ENCODE measurements around the gene HECTD4. TPM values are rescaled to one million over a fixed set of nuclear protein-coding genes. Genes with fewer than 3 reads are reported as not detected.
A peak's percentile ranks its signal among the peaks of the same experiment; 100 is the strongest.

HECTD4 gene
- total RNA-seq, 1 experiment from 2014 or later, result 30.0 TPM

DNA sequence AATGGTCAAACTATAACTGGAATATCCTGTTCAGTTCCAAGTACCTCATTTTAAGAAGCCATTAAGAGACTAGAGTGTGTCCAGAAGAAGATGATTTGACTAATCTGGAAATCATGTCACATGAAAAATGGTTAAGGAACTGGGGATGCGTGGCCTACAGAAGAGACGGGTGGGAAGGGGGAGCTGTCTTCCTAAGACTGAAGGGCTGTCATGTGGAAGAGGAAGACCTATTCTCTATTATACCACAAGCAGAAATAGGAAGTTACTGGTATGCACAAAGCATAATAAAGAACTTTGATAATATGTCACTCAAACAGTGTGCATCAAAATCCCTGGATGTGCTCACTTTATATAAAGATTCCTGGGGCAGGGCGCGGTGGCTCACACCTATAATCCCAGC is 50.3 kb downstream of the HECTD4 start:
- H3K4me1 Mint-ChIP-seq, result no peaks in the 10 kb centered on the region
- no peak overlapping the region for H3K27ac ChIP-seq (ENCODE audit: insufficient read length, low read depth, low read length)
- no peaks in the 10 kb centered on the region for H4K20me1 ChIP-seq (ENCODE audit: control insufficient read depth, insufficient read depth, insufficient read length)

More for the DNA sequence above, 50.3 kb downstream of the HECTD4 start:
- Histone ChIP-seq H3K4me1 (ENCODE audit: insufficient read depth, low read length) (no peaks in the 10 kb centered on the region), H2AFZ (ENCODE audit: low read length) (no peak overlapping the region), H2BK15ac (ENCODE audit: low read depth, low read length) (no peak overlapping the region), H3K23me2 (ENCODE audit: insufficient read length, low read depth, low read length, poor library complexity, severe bottlenecking) (no peaks in the 10 kb centered on the region), H3K56ac (ENCODE audit: insufficient read length, low read depth, low read length) (no peak overlapping the region), H3T11ph (ENCODE audit: low read length) (no peak overlapping the region), H3K14ac (ENCODE audit: insufficient read depth, low read length) (no peak overlapping the region), H3K79me2 (ENCODE audit: insufficient read depth, low read length) (no peaks in the 10 kb centered on the region), H3K23ac (ENCODE audit: insufficient read length, low read depth, low read length) (no peak overlapping the region), H2BK120ac (ENCODE audit: low read depth, low read length, poor library complexity, severe bottlenecking) (no peak overlapping the region), H4K8ac (replicated peaks; ENCODE audit: insufficient read length, low read depth, low read length) (no peak overlapping the region), H3K9ac (ENCODE audit: extremely low read depth, insufficient read length, low read length) (no peak overlapping the region), H3K9me3 (ENCODE audit: control insufficient read depth, low read depth, low read length) (no peaks in the 10 kb centered on the region), H4K91ac (ENCODE audit: insufficient read length, low read depth, low read length) (no peak overlapping the region), H3K27me3 (ENCODE audit: insufficient read depth, low read length) (no peaks in the 10 kb centered on the region), H2AK5ac (ENCODE audit: insufficient read length, low read length) (no peak overlapping the region), H2BK12ac (ENCODE audit: insufficient read length, low read depth, low read length) (no peak overlapping the region), H3K79me1 (ENCODE audit: insufficient read depth, low read depth, low read length, poor library complexity, severe bottlenecking) (peaks cover 2% of the 10 kb centered on the region), H4K5ac (ENCODE audit: insufficient read length, low read depth, low read length) (no peak overlapping the region), H2BK5ac (ENCODE audit: insufficient read length, low read length) (no peak overlapping the region), H3K18ac (ENCODE audit: insufficient read length, low read depth, low read length) (no peak overlapping the region), H2BK20ac (ENCODE audit: low read depth, low read length, poor library complexity, severe bottlenecking) (no peak overlapping the region), H3K4me2 (ENCODE audit: insufficient read depth, insufficient read length, low read length) (no peak overlapping the region), H3K4ac (ENCODE audit: low read depth, low read length) (no peak overlapping the region)
- DNase-seq, result no peak
- Mint-ChIP-seq H3K9me3 (no peaks in the 10 kb centered on the region), H3K27ac (peak overlapping the region in 1 of 3 experiments; percentile 1; a peak in 1 of 7 replicates), H3K27me3 (ENCODE audit: low read depth) (no peaks in the 10 kb centered on the region), H3K4me3 (no peak overlapping the region), H3K36me3 (ENCODE audit: insufficient read depth in 1 of 3, low read depth in 3 of 3) (no peaks in the 10 kb centered on the region)
- TF ChIP-seq, protein P1, sequence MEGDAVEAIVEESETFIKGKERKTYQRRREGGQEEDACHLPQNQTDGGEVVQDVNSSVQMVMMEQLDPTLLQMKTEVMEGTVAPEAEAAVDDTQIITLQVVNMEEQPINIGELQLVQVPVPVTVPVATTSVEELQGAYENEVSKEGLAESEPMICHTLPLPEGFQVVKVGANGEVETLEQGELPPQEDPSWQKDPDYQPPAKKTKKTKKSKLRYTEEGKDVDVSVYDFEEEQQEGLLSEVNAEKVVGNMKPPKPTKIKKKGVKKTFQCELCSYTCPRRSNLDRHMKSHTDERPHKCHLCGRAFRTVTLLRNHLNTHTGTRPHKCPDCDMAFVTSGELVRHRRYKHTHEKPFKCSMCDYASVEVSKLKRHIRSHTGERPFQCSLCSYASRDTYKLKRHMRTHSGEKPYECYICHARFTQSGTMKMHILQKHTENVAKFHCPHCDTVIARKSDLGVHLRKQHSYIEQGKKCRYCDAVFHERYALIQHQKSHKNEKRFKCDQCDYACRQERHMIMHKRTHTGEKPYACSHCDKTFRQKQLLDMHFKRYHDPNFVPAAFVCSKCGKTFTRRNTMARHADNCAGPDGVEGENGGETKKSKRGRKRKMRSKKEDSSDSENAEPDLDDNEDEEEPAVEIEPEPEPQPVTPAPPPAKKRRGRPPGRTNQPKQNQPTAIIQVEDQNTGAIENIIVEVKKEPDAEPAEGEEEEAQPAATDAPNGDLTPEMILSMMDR (conservative IDR thresholded peaks at IDR 0.05), result no peak
- WGBS (ENCODE audit: extremely low coverage, insufficient read length, low lambda C conversion rate), result no CpG with 5 or more reads among the region's 4 CpGs

Measured in H9 (cell line).